Loucy (cell line): ENCODE data around the gene ATP8A2.

ENCODE experiments used
- CTCF ChIP-seq: fragments of 200-600 bp; sonication (generic); conservative IDR thresholded peaks from 2 replicates; pipeline ENCODE4 v1.5.1; 2014; ENCODE audit warnings: mild to moderate bottlenecking, antibody characterized with exemption, low read length
- EZH2phosphoT487 ChIP-seq: fragments of 200-600 bp; IDR thresholded peaks from 2 replicates; pipeline ENCODE4 v1.6.1; 2018; ENCODE audit warnings: antibody characterized with exemption, mild to moderate bottlenecking, moderate library complexity, borderline replicate concordance

- TF ChIP-seq CTCF: no peak
- TF ChIP-seq EZH2phosphoT487: no peak
Observed at GRCh38 chr13:25920931-25921330, 549.2 kb downstream of the ATP8A2 start.
